DMS114 treated with DMSO at 0.1 percent for 48 hours (cell line): ENCODE measurements around the gene ARVCF.

Experiments
- DNase-seq: peaks from one replicate; lab custom pipeline; 2025; ENCODE audit not compliant: unreplicated experiment; lab: John Stamatoyannopoulos, UW

ARVCF gene

DNA sequence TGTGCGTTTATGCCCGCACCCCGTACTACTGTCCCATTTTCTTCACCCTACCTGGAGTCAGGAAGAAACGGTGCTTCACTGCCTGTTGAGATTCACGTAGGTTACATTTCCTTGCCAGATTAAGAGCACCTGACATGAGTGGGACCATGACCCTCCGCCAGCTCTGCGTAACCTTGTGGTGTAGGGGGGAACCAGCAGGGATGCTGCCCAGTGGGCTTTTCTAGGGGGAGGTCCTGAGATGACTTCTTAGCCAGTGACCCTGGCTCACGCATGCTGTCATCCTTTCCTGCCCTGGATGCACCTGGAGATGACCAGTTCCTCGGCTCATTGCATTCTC is 967 bp upstream of the ARVCF start:
- DNase-seq, result no peak

DNA sequence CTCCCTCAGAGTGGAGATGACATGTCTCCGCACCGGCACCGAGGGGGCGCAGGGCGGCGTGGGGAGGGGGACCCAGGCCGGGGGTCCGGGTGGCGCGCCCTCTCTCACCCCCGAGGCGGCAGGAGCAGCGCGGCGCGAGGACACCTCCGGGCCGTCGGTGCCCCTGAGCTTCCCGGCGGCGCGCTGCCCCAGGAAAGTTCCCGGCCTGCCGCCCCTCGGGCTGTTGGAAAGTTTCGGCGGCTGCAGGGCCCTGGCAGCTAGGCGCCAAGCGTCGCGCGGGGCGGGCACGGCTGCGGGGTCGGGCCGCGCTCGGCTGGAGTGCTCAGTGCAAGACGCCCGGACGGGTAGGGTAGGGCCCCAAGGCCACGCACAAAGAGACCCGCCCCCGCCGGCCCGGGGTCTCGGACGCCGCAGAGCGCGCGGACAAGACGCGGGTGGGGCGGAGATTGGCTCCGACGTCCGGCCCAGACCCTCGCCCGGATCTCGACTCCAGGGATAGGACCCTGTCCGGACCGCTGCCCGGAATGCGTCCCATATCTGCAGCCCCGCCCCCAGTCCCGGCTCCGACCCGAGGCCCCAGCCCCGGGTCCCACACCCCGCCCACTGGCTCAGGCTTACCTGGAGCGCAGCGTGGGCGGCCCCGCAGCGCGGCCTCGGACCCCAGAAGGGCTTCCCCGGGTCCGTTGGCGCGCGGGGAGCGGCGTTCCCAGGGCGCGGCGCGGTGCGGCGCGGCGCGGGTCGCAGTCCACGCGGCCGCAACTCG is 471 bp downstream of the ARVCF start:
- DNase-seq, result no peak

DNA sequence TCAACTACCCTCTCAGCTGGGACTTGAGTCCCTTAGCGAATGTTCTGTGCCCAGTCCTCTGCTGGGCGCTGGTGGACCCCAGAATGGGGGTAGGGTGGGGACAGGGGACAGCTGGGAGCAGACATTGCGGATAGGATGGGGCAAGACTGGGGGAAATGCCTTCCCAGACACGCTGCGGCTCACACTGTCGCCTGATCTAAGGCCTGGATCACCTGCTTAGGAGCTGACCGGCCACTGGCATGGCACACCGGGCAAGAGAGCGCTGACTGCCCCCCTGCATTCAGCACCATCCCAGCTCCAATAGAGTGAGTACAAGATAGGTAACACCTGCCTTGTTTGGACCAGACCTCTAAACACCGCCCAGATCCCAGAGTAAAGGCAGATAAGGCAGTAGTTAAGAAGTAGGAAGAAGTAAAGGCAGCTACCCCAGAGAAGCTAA is 1.4 kb downstream of the ARVCF start:
- no peak for DNase-seq

GRCh38 chr22:20014526-20015186 is 2.0 kb downstream of the ARVCF start:
- no peak for DNase-seq

DNA sequence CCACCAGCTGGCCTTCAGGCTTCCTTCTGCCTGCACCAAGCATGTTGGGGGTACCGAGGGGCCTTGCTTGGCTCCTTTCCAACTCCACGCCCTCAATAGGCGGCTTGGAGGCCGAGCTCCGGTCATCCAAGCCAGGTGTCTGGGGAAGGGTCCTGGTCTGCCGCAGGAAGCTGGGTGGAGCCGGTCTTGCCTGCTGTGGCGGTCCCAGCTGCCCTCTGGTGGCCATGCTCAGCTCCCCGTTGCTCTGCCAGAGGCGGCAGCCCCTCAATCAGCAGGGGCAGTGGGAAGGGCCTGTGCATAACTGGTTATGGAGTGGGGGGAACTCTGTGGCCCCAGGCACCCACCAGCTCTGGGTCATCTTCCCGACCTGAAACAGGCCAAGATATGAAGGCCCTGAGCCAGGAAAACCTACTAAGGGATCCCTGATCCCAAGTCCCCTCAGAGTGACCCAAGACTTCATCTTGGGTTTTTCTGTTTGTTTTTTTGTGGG is 3.2 kb downstream of the ARVCF start:
- DNase-seq, result peak; percentile 28

- DNase-seq, result no peak
Measured at GRCh38 chr22:20012741-20013331, 3.8 kb downstream of the ARVCF start.

- no peak for DNase-seq
Measured at GRCh38 chr22:20011993-20012740, 4.5 kb downstream of the ARVCF start.

DNA sequence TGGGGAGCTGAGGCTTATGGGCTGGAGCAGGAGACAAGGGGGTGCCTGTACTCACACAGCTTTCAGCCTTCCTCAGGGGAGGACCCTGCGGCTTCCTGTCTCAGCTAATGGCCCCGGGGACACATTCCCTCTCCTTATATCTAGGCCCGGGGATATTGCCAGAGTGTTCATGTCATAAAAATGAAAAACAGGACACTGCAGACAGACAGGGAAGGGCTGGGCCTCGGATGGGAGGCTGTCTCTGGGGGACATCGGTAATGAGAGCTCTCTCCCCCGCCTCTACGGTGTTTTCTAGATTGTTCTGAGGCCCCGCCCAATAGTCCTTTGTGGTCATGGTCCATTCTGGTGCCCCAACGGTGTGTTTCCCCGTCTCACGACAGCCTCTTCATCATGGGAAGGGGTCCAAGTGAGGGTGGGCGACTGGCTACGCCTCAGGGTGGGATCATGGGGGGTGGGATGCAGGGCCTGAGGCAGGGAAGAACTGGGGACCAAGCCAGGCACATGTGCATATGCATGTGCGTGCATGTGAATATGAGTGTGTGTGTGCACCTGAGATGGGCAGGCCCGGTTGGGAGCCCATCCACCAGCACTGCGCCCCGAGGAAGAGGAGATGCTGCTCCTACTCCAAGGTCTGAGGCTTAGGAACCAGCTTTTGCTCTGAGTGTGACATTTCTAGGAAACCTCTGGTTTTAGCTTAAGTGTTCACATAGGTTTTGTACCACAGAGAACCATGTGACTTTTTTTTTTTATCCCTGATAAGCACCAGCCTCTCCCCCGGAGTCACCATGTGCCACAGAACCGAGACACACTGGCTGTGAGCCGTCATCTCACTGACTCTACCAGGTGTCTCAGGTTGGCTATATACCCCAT is 5.3 kb downstream of the ARVCF start:
- DNase-seq, result no peak

DNA sequence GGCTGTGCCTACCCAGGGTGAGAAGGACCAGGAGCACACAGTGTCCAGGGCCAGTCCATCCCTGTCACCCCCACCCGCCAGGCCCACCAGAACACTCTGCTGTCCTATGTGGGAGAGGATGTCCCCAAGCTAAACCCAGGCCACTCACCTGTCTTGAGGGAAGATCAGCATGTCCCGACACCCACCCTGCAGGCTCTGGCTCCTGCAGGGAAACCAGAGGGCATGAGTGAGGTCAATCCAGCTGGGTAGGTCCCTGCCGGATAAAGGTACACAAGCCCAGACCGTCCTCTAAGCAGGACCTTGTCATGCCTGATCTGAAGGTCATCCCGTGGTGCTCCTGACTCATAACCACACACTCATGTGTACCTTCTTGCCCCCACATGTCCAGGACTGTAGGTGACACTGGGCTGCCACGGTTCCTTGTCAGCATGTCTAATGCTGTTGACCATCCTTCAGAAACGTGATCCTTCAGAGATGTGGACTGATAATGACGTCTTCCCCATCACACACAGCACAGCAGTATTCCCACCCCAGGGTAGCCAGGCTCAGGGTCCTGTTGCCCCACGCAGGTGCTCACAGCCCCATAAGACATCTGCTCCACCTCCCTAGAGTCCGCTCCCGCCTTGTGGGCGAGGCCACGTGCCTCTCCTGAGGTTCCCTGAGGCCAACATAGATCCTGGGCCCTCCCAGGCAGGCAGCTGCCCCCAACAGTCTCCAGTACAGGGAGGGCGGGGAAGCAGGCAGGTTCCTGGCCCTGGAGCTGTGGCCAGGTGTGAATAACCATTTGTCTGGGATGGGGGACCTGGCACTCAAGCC is 6.1 kb downstream of the ARVCF start:
- DNase-seq, result no peak

GRCh38 chr22:20009582-20010306 is 6.9 kb downstream of the ARVCF start:
- DNase-seq, result no peak

DNA sequence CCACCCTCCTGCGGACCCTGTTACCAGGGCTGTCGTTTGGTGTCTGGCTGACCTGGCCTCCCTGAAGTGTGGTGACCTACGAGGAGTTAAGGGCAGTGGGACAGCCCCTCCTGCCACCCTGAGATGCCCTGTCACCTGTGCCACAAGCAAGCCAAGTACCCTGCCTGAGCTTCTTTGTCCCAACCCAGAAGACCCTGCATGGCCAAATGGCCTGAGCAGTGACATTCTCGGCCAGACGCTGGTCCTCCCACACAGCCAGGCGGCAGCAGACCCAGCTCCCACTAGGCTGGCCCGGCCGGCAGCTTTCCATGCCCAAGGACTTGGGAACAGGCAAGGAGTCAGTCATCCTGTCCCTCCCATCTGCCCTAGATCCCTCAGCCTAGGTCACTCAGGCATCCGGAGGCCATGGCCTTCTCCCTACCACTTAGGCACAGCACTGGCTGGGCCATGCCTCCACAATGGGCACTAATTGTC is 7.6 kb downstream of the ARVCF start:
- no peak for DNase-seq

GRCh38 chr22:20008221-20008995 is 8.2 kb downstream of the ARVCF start:
- no peak for DNase-seq

GRCh38 chr22:20004464-20004863 is 12.2 kb downstream of the ARVCF start:
- no peak for DNase-seq

DNA sequence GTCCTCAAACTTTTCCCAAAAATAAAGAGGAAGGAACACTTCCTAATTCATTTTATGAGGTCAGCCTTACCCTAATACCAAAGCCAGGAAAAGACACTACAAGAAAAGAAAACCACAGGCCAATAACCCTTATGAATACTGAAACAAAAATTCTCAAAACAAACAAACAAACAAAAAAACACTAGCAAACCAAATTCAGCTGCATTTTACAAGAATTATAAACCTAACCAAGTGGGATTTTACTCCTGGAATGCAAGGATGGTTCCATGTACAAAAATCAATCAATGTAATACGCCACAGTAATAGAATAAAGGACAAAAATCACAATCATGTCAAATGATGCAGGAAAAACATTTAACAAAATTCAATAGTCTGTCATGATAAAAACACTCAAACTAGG is 13.3 kb downstream of the ARVCF start:
- no peak for DNase-seq

- DNase-seq, result no peak
Measured at GRCh38 chr22:20002636-20003035, 14.0 kb downstream of the ARVCF start.

GRCh38 chr22:20002128-20002527 is 14.5 kb downstream of the ARVCF start:
- DNase-seq, result no peak

GRCh38 chr22:20001082-20001638 is 15.5 kb downstream of the ARVCF start:
- no peak for DNase-seq
